GM10248 (cell line): ENCODE results near the gene RPRD1B.
A peak's percentile ranks its signal among the peaks of the same experiment; 100 is the strongest.

Experiments used
- CTCF ChIA-PET: fragments of 300-600 bp; sonication (Branson Sonifier 250); formaldehyde crosslinking; extraction: SDS; loops from one replicate; lab custom pipeline; 2021; ENCODE audit warnings: antibody characterized with exemption; lab: Yijun Ruan, JAX
- POLR2A ChIA-PET: fragments of 350-650 bp; sonication (Branson Sonifier 250); formaldehyde crosslinking; extraction: SDS; loops from one replicate; lab custom pipeline; 2020; ENCODE audit warnings: antibody characterized with exemption; lab: Yijun Ruan, JAX
- DNase-seq: peaks from one replicate; pipeline ENCODE4 v3.0.0; 2012; ENCODE audit errors: extremely low spot score
- TF ChIP-seq, protein P1 (sequence below): IDR thresholded peaks from 2 replicates; pipeline ENCODE4 v1.5.1; 2012; ENCODE audit warnings: mild to moderate bottlenecking, low read depth; ENCODE audit errors: extremely low read depth, missing control alignments, control extremely low read depth

Gene RPRD1B

DNA sequence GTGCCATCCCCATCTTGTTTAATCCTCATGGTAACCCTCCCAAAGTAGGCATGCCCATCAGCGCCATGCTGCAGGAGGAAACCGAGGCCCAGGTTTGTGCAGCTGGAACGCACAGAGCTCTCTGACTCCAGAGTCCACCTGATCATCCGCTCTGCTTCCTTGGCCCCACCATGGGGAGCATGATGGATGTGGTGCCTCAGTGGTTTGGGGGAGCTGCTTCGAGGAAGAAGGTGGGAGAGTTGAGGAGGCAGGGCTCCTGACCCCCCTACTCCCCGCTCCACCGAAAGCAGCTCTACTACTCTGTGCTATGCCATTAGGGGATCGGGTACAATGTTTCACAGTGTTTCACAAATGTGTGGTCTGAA, 79.4 kb downstream of the RPRD1B start:
- POLR2A ChIA-PET, result no interaction called here
- TF ChIP-seq, protein P1, sequence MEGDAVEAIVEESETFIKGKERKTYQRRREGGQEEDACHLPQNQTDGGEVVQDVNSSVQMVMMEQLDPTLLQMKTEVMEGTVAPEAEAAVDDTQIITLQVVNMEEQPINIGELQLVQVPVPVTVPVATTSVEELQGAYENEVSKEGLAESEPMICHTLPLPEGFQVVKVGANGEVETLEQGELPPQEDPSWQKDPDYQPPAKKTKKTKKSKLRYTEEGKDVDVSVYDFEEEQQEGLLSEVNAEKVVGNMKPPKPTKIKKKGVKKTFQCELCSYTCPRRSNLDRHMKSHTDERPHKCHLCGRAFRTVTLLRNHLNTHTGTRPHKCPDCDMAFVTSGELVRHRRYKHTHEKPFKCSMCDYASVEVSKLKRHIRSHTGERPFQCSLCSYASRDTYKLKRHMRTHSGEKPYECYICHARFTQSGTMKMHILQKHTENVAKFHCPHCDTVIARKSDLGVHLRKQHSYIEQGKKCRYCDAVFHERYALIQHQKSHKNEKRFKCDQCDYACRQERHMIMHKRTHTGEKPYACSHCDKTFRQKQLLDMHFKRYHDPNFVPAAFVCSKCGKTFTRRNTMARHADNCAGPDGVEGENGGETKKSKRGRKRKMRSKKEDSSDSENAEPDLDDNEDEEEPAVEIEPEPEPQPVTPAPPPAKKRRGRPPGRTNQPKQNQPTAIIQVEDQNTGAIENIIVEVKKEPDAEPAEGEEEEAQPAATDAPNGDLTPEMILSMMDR, result no peak
- CTCF ChIA-PET, result interaction anchor here (1.4 to 5.7 kb wide), 6 partner anchors 9 to 108 kb away, joined by 5 to 40 read pairs (median 6); no protein-coding TSS in a partner anchor

DNA sequence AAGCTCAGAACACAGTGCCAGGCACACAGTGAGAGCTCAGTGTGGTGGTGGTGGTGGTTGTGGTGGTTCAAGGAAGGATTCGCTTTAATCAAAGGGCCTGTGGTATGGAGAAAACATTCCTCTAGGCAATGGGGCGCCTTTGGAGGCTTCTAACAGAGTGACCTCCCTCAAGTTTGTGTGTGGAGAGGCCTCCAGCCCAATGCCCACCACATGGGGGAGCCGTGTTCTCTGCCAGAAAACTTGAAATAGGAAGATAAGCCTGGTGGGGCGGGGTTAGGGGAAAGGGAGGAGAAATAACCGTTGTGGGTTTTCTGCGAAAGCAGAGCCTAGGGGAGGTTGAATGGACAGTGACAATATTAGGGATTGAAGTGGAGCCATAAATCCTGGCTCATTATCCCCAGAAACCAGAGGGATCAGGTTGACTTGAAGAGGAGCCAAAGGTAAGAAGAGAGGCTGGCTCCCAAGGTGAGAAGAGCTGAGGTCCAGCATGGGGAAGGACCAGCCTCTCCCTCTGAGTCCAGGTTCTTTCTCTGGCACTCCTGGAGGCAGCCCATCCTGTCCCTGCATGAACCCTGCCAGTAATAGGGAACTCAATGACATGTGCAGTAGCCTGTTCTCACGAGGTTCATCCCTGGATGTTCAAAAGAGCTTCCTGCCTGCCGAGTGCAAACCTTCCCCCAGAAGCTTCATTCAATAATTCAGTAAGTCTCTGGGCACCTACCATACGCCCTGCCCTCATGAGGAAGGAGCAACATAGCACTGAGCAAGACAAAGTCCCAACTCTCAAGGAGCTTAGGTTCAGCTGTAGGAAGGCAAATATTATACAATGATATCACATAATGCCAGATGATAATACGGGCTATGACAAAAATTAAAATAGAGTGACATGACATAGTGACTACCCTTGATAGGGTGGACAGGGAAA, 80.1 kb downstream of the RPRD1B start:
- TF ChIP-seq, protein P1, result no peak
- ChIA-PET CTCF (interaction anchor here (1.1 to 5.7 kb wide), 11 partner anchors 8 to 108 kb away, joined by 3 to 40 read pairs (median 5); no protein-coding TSS in a partner anchor), POLR2A (no interaction called here)
- DNase-seq, result no peak

More for the DNA sequence above, 79.4 kb downstream of the RPRD1B start:
- no peak for DNase-seq

DNA sequence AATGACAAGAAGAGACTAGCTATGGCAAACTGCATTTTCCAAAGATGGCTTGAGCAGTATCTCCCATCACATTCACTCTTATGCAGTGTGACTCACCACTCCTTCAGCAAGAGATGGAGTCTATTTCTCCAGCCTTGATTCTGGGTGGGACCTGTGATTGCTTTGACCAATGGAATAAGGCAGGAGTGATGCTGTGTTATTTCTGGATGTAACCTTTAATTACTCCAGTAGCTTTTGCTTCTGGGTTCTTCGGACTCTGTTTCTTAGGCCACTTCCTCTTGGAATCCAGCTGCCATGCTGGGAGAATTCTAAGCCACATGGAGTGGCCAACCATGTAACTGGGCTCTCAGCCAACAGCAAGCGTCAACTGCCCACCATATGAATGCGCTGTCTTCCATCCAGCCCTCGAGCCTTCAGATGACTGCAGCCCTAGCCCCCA, 80.8 kb downstream of the RPRD1B start:
- DNase-seq, result no peak
- ChIA-PET POLR2A (no interaction called here), CTCF (interaction anchor here (0.9 to 5.7 kb wide), 10 partner anchors 9 to 294 kb away, joined by 3 to 40 read pairs (median 4); no protein-coding TSS in a partner anchor)
- TF ChIP-seq, protein P1, result no peak

DNA sequence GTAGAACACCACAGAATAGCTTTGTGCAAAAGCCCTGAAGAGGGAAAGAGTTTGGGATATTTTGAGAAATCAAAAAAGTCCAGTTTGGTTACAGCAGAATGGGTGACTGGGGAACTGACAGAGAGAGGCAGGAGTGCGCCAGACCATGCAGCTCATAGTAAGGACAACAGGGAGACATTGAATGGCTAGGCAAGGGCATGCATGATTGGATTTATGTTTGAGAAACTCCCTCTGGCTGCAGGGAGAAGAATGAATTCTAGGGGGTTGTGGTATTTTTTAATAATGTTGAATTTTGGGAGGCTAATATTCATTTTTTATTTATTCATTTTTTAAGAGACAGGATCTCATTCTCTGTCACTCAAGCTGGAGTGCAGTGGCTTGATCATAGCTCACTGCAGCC, 81.7 kb downstream of the RPRD1B start:
- DNase-seq, result no peak
- POLR2A ChIA-PET, result interaction anchor here (0.5 kb wide), 1 partner anchor 77 kb away, joined by 4 read pairs; no protein-coding TSS in a partner anchor

DNA sequence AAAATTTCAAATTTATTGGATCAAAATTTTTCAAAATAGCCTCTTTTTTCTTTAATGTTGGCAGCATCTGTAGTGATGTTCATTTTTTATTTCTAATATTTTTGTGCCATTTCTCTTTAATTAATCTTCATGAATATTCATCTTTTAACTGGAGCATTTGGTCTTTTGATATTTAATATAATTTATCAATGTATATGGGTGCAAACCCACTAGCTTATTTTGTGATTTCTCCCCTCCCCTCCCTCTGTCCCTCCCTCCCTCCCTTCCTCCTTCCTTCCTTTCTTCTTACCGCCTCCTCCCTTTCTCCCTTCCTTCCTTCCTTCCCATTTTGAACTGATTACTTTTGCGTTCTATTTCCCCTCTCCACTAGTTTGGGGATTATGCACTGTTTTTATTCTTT, 82.3 kb downstream of the RPRD1B start:
- ChIA-PET CTCF (interaction anchor here (5.7 kb wide), 1 partner anchor 41 kb away, joined by 40 read pairs; no protein-coding TSS in a partner anchor), POLR2A (no interaction called here)
- no peak for DNase-seq
- TF ChIP-seq, protein P1, result no peak

More for the DNA sequence above, 81.7 kb downstream of the RPRD1B start:
- CTCF ChIA-PET, result interaction anchor here (0.9 to 5.7 kb wide), 7 partner anchors 8 to 293 kb away, joined by 3 to 40 read pairs (median 4); no protein-coding TSS in a partner anchor
- TF ChIP-seq, protein P1, result peak; percentile 31

DNA sequence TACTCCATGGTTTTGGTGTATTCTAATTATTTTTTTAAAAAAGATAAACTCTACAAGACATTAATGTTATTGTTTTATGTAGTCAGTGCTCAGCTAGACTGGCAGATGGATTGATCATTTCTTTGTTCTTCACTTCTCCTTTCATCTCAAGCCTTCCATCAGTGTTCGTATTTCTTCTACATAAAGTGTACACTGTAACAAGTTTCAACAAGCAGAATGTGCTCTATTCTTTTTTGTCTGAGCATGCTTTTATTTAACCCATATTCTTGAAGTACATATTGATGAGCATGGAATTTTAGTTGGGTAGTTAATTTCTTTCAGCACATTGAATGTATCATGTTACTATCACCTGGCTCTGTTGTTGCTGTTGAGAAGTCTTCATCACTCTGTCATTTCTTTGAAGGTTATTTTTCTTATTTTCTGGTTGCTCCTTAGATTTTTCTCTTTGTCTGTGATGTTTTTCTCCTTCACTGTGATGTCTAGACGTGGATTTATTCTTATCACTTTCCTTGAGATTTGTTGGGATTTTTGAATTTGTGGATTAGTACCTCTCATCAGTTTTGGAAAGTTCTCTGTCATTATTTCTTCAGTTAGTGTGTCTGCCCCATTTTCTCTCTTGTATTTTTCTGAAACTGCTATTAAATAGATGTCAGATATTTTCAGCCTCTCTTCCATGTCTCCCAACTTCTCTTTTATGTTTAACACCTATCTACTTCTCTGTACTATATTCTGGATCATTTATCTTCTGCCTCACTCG, 83.0 kb downstream of the RPRD1B start:
- ChIA-PET CTCF (interaction anchor here (0.7 to 5.7 kb wide), 2 partner anchors 42 to 59 kb away, joined by 3 to 40 read pairs; no protein-coding TSS in a partner anchor), POLR2A (no interaction called here)
- TF ChIP-seq, protein P1, result no peak
- no peak for DNase-seq
